Mucosa of gallbladder (tissue), 1 donor: ENCODE results near the gene NIT1. TPM values are rescaled to one million over a fixed set of nuclear protein-coding genes. Genes with fewer than 3 reads are reported as not detected.
A peak's percentile ranks its signal among the peaks of the same experiment; 100 is the strongest.

ENCODE experiments used
- DNase-seq: peaks from one replicate; pipeline ENCODE4 v3.0.0-alpha.2; 2020; ENCODE audit warnings: low spot score
- total RNA-seq: library from RNA; stranded (reverse); gene quantifications from one replicate; pipeline ENCODE4 v1.2.1, GENCODE V29; 2021
- donor health status: DM: no; HTN: no; CAD: no.

Gene NIT1
- total RNA-seq, 1 donor from 2014 or later = 67.6 TPM

DNA sequence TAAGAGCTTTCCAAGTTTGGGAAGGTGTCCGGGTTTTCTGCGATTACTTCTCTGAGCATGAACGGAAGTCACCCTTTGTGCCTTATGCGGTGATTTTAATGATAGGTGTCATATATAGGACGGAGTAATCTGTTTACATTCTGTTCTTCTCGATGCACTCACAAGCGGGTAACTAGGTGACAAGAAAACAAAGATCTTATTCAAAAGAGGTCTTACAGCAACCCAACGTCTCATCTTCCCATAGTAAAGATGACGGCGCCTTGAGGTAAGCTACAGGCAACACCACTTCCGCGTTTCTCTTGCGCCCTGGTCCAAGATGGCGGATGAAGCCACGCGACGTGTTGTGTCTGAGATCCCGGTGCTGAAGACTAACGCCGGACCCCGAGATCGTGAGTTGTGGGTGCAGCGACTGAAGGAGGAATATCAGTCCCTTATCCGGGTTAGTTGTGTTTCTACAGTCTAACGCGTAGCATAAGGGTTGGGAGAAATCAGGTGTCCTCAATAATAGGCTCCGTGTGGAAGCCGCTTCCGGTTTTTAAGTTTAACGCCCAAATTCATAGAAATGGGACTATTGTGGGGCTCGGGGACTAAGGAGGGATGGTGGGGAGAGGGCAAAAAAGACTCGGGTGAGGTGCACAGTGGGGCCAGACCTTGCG is 35.9 kb downstream of the NIT1 start, which contains the start of gene UFC1:
Gene UFC1 (plus strand): TSS at position 297 of the 656 bp plus-strand sequence. CDS start 20 bp downstream, at position 317.
- peak; percentile 86 for DNase-seq

- DNase-seq = no peak
Observed at GRCh38 chr1:161157867-161158266, 40.0 kb downstream of the NIT1 start.

- no peak for DNase-seq
Observed at GRCh38 chr1:161158316-161159010, 40.6 kb downstream of the NIT1 start.

DNA sequence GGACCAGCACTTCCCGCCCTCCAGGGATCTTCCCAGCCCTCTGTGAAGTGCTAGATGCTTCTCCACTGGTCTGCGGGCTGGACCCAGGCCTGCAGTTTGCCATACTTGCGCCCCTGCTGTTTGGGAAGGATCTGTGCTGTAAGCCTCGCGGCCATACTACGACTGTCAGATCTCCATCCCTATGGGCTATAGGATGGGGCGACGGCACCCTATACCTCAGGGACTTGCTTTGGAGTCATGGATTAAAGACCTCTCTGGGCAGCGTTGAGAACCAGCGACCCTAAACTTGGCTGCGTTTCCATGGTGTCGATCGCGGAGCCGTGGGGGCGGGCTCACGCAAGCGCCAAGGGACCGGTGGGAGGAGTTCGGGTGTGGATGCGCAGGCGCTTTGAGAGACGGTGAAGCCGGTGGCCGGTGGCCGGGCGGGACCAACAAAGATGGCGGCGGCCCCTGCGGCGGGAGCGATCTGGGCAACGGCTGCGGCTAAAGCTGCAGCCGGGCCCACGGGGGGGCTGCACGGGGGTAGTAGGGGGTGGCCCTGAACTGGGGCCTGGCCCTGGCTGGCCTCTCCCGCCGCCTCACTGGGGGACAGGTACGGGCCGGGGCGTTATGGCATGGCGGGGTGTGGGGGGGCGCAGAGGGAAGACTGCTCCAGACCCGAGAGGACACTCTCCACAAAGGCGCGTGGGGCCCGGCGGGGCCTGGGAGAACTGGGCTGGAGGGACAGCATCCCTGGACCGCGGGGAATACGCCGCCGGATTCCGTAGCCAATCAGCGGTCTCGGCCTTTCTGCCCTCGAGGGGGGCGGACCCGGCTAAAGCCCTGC is 41.4 kb downstream of the NIT1 start, which contains the start of gene USP21:
Gene USP21 (plus strand): TSS at position 414 of the 826 bp plus-strand sequence. CDS start 1,141 bp downstream, outside the sequence.
- DNase-seq = peak; percentile 93

GRCh38 chr1:161159913-161160243 is 42.0 kb downstream of the NIT1 start:
- DNase-seq = no peak

DNA sequence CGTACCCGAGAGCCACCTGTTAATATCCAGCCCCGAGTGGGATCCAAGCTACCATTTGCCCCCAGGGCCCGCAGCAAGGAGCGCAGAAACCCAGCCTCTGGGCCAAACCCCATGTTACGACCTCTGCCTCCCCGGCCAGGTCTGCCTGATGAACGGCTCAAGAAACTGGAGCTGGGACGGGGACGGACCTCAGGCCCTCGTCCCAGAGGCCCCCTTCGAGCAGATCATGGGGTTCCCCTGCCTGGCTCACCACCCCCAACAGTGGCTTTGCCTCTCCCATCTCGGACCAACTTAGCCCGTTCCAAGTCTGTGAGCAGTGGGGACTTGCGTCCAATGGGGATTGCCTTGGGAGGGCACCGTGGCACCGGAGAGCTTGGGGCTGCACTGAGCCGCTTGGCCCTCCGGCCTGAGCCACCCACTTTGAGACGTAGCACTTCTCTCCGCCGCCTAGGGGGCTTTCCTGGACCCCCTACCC is 42.8 kb downstream of the NIT1 start:
- DNase-seq = no peak

DNA sequence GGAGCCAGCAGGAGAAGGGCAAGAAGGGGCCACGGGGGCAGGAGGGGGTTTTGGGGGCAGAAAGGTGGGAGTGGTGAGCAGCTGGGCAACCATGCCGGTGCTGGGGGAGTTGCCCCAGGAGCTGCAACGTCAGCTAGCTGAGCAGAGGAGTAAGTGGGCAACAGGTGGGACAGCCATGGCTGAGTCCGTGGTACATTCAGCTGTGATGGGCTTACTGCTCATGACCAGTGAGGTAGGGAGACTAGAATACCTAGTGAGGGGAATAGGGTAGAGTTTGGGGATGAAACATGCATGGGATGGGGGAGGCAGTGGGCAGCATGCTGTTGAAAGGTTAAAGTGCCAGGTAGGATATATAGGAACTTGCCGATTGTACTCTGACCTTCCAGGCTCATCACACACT is 43.7 kb downstream of the NIT1 start:
- DNase-seq = no peak

DNA sequence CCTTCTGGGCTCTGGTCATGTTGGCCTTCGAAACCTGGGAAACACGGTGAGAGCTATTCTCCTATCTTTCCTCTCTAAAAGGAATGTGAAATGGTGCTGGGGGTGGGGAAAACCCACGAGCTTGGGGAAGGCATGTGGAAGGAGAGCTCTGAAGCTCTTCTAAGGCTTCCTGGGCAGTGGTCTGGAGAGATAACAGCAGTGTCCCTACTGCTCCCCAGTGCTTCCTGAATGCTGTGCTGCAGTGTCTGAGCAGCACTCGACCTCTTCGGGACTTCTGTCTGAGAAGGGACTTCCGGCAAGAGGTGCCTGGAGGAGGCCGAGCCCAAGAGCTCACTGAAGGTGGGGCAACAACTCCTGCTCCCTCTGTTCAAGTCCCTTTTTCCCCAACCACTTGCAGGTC is 44.1 kb downstream of the NIT1 start:
- no peak for DNase-seq

DNA sequence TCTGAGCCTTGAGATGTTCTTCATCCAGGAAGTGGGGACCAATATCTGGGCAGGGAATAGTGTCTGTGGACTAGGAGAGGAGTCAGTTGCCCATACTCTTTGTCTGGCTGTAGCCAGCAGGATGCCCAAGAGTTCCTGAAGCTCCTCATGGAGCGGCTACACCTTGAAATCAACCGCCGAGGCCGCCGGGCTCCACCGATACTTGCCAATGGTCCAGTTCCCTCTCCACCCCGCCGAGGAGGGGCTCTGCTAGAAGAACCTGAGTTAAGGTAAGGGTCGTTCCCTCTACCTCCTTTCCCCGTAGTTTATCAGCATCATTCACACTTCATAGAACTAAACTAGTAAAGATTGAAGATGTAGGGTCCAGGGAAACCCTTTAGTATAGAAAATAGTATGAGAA is 44.9 kb downstream of the NIT1 start:
- no peak for DNase-seq

DNA sequence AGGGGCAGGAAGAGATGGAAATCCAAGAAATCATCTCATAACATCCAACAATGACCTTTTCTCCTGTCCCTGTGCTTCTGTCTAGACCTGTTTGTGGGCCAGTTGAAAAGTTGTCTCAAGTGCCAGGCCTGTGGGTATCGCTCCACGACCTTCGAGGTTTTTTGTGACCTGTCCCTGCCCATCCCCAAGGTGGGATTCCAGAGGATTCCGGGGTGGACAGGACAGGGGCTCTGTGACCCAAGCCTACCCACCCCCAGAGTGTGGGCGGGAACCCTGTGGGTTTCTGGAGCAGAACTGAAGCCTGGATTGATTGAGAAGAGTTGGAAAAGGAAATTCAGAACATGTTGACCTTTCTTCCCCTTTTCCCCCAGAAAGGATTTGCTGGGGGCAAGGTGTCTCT is 45.9 kb downstream of the NIT1 start:
- DNase-seq = no peak

DNA sequence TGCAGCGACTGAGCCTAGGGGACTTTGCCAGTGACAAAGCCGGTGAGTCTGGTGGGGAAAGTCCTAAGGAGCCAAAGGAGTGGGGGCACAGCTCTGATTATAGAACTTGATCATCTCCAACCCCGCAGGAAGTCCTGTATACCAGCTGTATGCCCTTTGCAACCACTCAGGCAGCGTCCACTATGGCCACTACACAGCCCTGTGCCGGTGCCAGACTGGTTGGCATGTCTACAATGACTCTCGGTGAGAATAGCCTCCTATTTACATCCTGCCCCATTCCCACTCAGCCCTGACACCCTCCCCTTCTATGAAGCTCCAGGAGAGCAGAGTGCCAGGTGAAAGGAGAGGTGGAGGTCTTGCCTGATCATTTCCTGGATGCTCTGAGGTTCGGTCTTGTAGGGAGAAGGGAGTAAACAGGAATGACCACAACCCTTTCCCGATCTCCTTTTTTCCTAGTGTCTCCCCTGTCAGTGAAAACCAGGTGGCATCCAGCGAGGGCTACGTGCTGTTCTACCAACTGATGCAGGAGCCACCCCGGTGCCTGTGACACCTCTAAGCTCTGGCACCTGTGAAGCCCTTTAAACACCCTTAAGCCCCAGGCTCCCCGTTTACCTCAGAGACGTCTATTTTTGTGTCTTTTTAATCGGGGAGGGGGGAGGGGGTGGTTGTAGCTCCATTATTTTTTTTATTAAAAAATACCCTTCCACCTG is 47.2 kb downstream of the NIT1 start:
- DNase-seq = no peak

GRCh38 chr1:161165742-161166668 is 48.1 kb downstream of the NIT1 start, which contains the start of gene PPOX:
TSS of gene PPOX (plus strand) at chr1:161166426. CDS start at chr1:161166848, 422 bp downstream.
- peak; percentile 97 for DNase-seq

DNA sequence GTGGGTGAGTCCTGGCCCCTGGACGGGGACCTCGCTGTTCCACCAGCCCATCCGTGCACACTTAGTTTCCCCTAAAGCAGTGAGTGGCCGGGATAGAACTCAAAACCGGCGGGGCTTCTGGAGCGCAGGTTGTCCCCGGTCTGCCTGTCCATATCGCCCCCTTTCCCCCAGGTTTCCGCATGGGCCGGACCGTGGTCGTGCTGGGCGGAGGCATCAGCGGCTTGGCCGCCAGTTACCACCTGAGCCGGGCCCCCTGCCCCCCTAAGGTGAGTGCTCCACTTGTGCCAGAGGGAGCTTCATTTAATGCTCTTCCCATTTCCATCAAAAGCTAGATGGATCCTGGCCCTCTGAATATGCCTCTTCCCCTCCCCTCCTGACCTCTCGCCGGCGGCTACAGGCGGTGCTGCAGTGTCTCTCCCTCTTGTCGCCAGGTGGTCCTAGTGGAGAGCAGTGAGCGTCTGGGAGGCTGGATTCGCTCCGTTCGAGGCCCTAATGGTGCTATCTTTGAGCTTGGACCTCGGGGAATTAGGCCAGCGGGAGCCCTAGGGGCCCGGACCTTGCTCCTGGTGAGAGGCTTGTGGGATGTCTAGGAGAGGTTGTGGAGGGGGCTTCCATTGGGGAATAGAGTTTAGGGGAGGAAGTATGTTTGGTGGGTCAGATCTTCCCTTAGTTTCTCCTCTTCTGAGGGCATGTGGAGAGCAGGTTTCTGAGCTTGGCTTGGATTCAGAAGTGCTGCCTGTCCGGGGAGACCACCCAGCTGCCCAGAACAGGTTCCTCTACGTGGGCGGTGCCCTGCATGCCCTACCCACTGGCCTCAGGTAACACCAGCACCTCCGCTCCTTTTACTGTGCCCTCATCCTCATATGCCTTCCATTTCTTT is 49.0 kb downstream of the NIT1 start:
- no peak for DNase-seq

DNA sequence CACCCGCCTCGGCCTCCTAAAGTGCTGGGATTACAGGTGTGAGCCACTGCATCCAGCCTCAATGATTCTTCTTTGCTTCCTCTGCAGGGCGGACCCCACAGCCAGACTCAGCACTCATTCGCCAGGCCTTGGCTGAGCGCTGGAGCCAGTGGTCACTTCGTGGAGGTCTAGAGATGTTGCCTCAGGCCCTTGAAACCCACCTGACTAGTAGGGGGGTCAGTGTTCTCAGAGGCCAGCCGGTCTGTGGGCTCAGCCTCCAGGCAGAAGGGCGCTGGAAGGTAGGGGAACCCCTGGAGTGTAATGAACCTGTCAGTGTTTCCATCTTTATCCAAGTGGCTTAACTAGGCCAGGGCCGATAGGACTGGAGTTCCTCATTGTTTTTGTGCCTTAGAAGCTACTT is 51.0 kb downstream of the NIT1 start:
- DNase-seq = no peak

Other genes starting within 250 kb of the NIT1 start
- 0.29 TPM for gene ITLN1, start 232.9 kb upstream of the NIT1 start, total RNA-seq
- not detected for gene ITLN2, start 163.3 kb upstream of the NIT1 start, total RNA-seq
- gene F11R, start 97.0 kb upstream of the NIT1 start, total RNA-seq = 173 TPM
- 70.9 TPM for gene TSTD1, start 79.1 kb upstream of the NIT1 start, total RNA-seq
- 58.8 TPM for gene USF1, start 72.1 kb upstream of the NIT1 start, total RNA-seq
- 16.2 TPM for gene ARHGAP30, start 48.2 kb upstream of the NIT1 start, total RNA-seq
- 20.3 TPM for gene NECTIN4, start 28.5 kb upstream of the NIT1 start, total RNA-seq
- 14.3 TPM for gene KLHDC9, start 19.7 kb upstream of the NIT1 start, total RNA-seq
- gene PFDN2, start 68 bp upstream of the NIT1 start, total RNA-seq = 35.4 TPM
- gene DEDD, start 14.6 kb downstream of the NIT1 start, total RNA-seq = 38.7 TPM
- gene UFC1, start 35.9 kb downstream of the NIT1 start, total RNA-seq = 114 TPM
- 42.4 TPM for gene USP21, start 41.4 kb downstream of the NIT1 start, total RNA-seq
- 25.6 TPM for gene PPOX, start 48.3 kb downstream of the NIT1 start, total RNA-seq
- gene B4GALT3, start 59.4 kb downstream of the NIT1 start, total RNA-seq = 36.4 TPM
- 7.3 TPM for gene ADAMTS4, start 80.9 kb downstream of the NIT1 start, total RNA-seq
- gene NDUFS2, start 84.3 kb downstream of the NIT1 start, total RNA-seq = 82.5 TPM
- 31.5 TPM for gene FCER1G, start 97.2 kb downstream of the NIT1 start, total RNA-seq
- 5.1 TPM for gene APOA2, start 105.5 kb downstream of the NIT1 start, total RNA-seq
- 15.1 TPM for gene TOMM40L, start 108.0 kb downstream of the NIT1 start, total RNA-seq
- gene NR1I3, start 120.1 kb downstream of the NIT1 start, total RNA-seq = not detected
- gene PCP4L1, start 140.6 kb downstream of the NIT1 start, total RNA-seq = 17.7 TPM
- 9.0 TPM for gene MPZ, start 191.9 kb downstream of the NIT1 start, total RNA-seq
- gene SDHC, start 196.3 kb downstream of the NIT1 start, total RNA-seq = 203 TPM
- gene CFAP126, start 249.8 kb downstream of the NIT1 start, total RNA-seq = not detected